Testis (tissue), 3 donors: ENCODE measurements around the gene GPR68. TPM values are rescaled to one million over a fixed set of nuclear protein-coding genes. Genes with fewer than 3 reads are reported as not detected.

Experiments
- DNase-seq: peaks from one replicate; pipeline ENCODE4 v3.0.0-alpha.2; 2019
- H3K27ac ChIP-seq, 2 donors: fragments of 200-600 bp; sonication (generic); one replicate each; pipeline ENCODE4 v1.5.1; 2019
- H3K27me3 ChIP-seq: fragments of 200-600 bp; sonication (generic); one replicate; pipeline ENCODE4 v1.5.1; 2019
- H3K36me3 ChIP-seq: fragments of 200-600 bp; sonication (generic); one replicate; pipeline ENCODE4 v1.5.1; 2017; ENCODE audit warnings: low read depth; ENCODE audit errors: missing control alignments
- H3K4me1 ChIP-seq: fragments of 200-600 bp; sonication (generic); one replicate; pipeline ENCODE4 v1.5.1; 2019
- H3K4me3 ChIP-seq, 2 donors: fragments of 200-600 bp; sonication (generic); one replicate each; pipeline ENCODE4 v1.5.1; 2017 to 2019
- H3K9me3 ChIP-seq: fragments of 200-600 bp; sonication (generic); one replicate; pipeline ENCODE4 v1.5.1; 2017
- POLR2A ChIP-seq: fragments of 450-650 bp; IDR thresholded peaks from one replicate; pipeline ENCODE4 v1.6.1; 2017; ENCODE audit warnings: antibody characterized with exemption, mild to moderate bottlenecking, moderate library complexity
- WGBS, 2 donors: methylation state at CpG; one replicate each; pipeline ENCODE4 v1.1.5; 2018; 5-methylcytosine and 5-hydroxymethylcytosine counted together
- intact Hi-C: fragments of 100-400 bp; cut with DNase I; formaldehyde crosslinking; loops from one replicate; pipeline ENCODE4 v1.15.1; 2023; ENCODE audit warnings: low total_unique reads
- polyA plus RNA-seq: library from polyadenylated mRNA; stranded (reverse); fragments of 350-450 nt; fragmentation: Illumina TruSeq; extraction: RNeasy Lipid Tissue Mini Kit (QIAGEN cat#74804); gene quantifications from one replicate; pipeline ENCODE4 v1.2.3, GENCODE V29; 2014; ENCODE audit warnings: low read depth, low replicate concordance; ENCODE audit not compliant: insufficient read depth
- total RNA-seq, 2 donors: library from RNA; depleted of rRNA; stranded (reverse); fragments of >200 nt; gene quantifications; one replicate each; pipeline ENCODE4 v1.2.3, GENCODE V29; 2016
- TF ChIP-seq, protein P1 (sequence below), 3 experiments: fragments of 450-650 bp in 2 of 3; fragments of 200-600 bp in 1 of 3; sonication (generic) in 1 of 3; IDR thresholded peaks; one replicate each; pipeline ENCODE4 v1.5.1; 2016 to 2019; ENCODE audit warnings: antibody characterized with exemption in 3 of 3, mild to moderate bottlenecking in 2 of 3, moderate library complexity in 1 of 3

Gene GPR68
- total and polyA plus RNA-seq, 3 donors from 2014 or later = 1.1 to 3.8 (median 2.4) TPM

DNA sequence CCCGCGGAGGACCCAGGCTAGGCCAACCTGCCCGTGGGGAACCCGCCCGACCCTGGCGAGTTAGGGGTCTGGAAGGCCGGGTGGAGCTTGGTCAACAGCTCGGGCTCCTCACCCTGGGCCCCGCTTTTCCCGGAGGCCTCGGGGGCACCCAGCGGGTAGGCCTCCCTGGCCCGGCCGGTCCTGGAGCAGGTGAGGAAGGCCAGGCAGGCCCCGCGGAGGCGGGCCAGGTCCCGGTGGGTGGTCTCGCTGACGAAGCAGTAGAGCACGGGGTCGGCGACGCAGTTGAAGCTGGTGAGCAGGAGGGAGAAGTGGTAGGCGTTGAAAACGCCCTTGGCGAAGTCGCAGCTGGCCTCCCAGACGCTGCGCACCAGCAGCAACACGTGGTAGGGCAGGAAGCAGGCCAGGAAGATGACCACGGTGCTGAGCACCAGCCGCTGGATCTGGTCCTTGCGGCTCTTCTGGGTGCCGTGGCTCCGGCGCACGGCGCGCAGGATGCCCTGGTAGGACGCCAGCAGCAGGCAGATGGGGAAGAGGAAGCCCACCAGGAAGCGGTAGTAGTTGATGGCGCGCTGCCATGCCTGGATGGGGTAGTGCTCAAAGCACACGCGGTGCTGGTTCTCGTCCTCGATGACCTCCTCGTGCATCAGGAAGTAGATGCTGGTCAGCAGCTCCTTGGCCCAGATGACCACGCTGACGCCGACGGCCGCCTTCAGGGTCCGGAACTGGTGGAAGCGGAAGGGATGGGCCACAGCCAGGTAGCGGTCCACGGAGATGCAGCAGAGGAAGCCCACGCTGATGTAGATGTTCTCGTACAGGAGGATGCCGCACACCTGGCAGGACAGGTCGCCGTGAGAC, 10.3 kb downstream of the GPR68 start:
- intact Hi-C loops = no loop called here
- no peak for TF ChIP-seq POLR2A
- TF ChIP-seq, protein P1, sequence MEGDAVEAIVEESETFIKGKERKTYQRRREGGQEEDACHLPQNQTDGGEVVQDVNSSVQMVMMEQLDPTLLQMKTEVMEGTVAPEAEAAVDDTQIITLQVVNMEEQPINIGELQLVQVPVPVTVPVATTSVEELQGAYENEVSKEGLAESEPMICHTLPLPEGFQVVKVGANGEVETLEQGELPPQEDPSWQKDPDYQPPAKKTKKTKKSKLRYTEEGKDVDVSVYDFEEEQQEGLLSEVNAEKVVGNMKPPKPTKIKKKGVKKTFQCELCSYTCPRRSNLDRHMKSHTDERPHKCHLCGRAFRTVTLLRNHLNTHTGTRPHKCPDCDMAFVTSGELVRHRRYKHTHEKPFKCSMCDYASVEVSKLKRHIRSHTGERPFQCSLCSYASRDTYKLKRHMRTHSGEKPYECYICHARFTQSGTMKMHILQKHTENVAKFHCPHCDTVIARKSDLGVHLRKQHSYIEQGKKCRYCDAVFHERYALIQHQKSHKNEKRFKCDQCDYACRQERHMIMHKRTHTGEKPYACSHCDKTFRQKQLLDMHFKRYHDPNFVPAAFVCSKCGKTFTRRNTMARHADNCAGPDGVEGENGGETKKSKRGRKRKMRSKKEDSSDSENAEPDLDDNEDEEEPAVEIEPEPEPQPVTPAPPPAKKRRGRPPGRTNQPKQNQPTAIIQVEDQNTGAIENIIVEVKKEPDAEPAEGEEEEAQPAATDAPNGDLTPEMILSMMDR (IDR thresholded peaks at IDR 0.05) = no peak
- H3K27me3 ChIP-seq = no peaks in the 10 kb centered on the region
- no peaks in the 10 kb centered on the region for H3K4me1 ChIP-seq
- WGBS, 2 donors = 63 to 79% methylated on average over 33 to 63 of the region's 63 CpGs
- no peak for DNase-seq
- no peak overlapping the region for H3K27ac ChIP-seq
- H3K9me3 ChIP-seq = no peaks in the 10 kb centered on the region
- no peak overlapping the region for H3K4me3 ChIP-seq
- H3K36me3 ChIP-seq = no peaks in the 10 kb centered on the region

DNA sequence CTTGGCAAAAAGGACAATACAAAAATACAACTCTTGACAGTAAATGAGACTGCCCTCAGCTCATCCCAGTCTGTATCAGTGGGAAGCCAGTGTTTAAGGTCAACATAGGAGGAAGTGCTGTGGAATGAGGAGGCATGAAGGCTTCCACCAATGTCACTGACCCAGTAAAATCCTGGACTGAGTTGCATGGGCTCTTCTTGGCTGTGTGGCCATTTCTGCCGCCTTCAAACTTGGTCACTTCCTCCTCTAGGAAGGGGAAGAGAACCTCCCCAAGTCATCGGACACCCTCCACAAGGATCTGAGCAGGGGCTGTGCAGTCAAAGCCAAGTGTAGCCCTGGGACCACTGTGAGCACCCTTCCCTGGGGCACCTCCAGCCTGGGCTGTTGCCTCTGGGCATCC, 11.9 kb downstream of the GPR68 start:
- TF ChIP-seq, protein P1 (IDR thresholded peaks at IDR 0.05) = no peak
- no peak for TF ChIP-seq POLR2A
- WGBS, 2 donors = 88 to 90% methylated on average over 2 of the region's 2 CpGs
- Histone ChIP-seq H3K4me1 (no peaks in the 10 kb centered on the region), H3K36me3 (no peaks in the 10 kb centered on the region), H3K27me3 (no peaks in the 10 kb centered on the region), H3K27ac (no peak overlapping the region), H3K9me3 (no peaks in the 10 kb centered on the region), H3K4me3 (no peak overlapping the region)
- intact Hi-C loops = no loop called here
- no peak for DNase-seq

DNA sequence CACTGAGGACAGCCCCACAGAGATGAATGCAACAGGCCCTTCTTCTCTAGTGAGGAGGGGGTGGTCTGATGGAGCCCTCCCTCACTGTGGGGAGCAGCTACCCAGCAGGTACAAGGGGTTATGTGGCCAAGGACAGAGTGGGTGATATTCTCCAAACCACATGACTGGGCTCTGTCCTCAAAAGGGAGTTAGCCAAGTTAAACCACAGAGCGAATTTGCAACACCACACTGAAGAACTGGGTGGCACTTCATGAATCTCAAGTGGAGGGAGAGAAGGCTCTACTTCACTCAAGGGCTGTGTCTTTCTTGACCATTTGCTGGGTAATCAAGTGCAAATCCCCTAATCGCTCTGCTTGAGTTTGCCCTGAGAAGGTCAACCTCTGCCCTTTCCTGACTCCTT, 12.5 kb downstream of the GPR68 start:
- intact Hi-C loops = no loop called here
- WGBS, 2 donors = 74 to 94% methylated on average over 2 of the region's 2 CpGs
- H3K9me3 ChIP-seq = no peaks in the 10 kb centered on the region
- no peak overlapping the region for H3K27ac ChIP-seq
- no peaks in the 10 kb centered on the region for H3K4me1 ChIP-seq
- DNase-seq = no peak
- no peaks in the 10 kb centered on the region for H3K27me3 ChIP-seq
- TF ChIP-seq POLR2A = no peak
- TF ChIP-seq, protein P1 (IDR thresholded peaks at IDR 0.05) = no peak
- no peak overlapping the region for H3K4me3 ChIP-seq
- no peaks in the 10 kb centered on the region for H3K36me3 ChIP-seq

DNA sequence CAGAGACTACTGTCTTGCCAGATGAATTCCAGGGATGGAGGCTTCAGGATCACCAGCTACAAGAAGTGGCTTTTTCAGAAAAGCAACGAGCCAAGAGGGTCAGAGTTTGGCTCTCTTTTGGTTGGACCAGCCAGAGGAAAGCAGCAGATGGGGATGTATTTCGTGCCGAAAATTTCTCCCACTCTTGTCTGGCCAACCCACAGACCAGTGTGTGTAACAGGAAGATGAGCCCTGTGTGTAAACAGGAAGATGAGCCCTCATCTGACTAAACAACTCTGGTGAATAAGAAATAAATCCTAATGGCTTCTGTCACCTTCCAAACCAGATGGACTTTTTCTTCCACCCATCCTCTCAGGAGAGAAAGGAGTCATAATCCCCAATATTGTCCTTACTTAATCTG, 13.1 kb downstream of the GPR68 start:
- intact Hi-C loops = no loop called here
- 70 to 88% methylated on average over 3 of the region's 3 CpGs for WGBS, 2 donors
- TF ChIP-seq, protein P1 (IDR thresholded peaks at IDR 0.05) = no peak
- no peak for TF ChIP-seq POLR2A
- Histone ChIP-seq H3K9me3 (no peaks in the 10 kb centered on the region), H3K4me3 (no peak overlapping the region), H3K27ac (no peak overlapping the region), H3K27me3 (no peaks in the 10 kb centered on the region), H3K4me1 (no peaks in the 10 kb centered on the region), H3K36me3 (no peaks in the 10 kb centered on the region)
- no peak for DNase-seq
